SK-N-SH treated with all-trans-retinoic acid at 6 μM for 48 hours (cell line): ENCODE data around the gene STX18.
A peak's percentile ranks its signal among the peaks of the same experiment; 100 is the strongest.

Experiments
- ATAC-seq: fragments of 200-7000 bp; cut with Tn5 transposase; 3 replicates; pipeline ENCODE4 v1.9.1; 2020; ENCODE audit warnings: mild to moderate bottlenecking, moderate library complexity
- ARNTL ChIP-seq: fragments of 450-650 bp; formaldehyde crosslinking; IDR thresholded peaks from 2 replicates; pipeline ENCODE4 v1.5.0; 2020; ENCODE audit warnings: low read depth, mild to moderate bottlenecking, moderate library complexity, borderline replicate concordance
- BACH2 ChIP-seq: fragments of 250-450 bp; sonication (Bioruptor Pico); IDR thresholded peaks from 2 replicates; pipeline ENCODE4 v1.9.0; 2021; ENCODE audit warnings: mild to moderate bottlenecking, borderline replicate concordance
- CREB5 ChIP-seq: fragments of 250-450 bp; sonication (Bioruptor Pico); IDR thresholded peaks from 2 replicates; pipeline ENCODE4 v1.5.1; 2020; ENCODE audit warnings: low read depth, mild to moderate bottlenecking, moderate library complexity
- CSDC2 ChIP-seq: fragments of 250-450 bp; sonication (Bioruptor Pico); IDR thresholded peaks from 2 replicates; pipeline ENCODE4 v1.5.0; 2020; ENCODE audit warnings: mild to moderate bottlenecking, moderate library complexity
- CSRNP3 ChIP-seq: fragments of 250-450 bp; sonication (Bioruptor Pico); IDR thresholded peaks from 2 replicates; pipeline ENCODE4 v1.5.1; 2021; ENCODE audit warnings: mild to moderate bottlenecking, moderate library complexity
- GLIS3 ChIP-seq: fragments of 250-450 bp; sonication (Bioruptor Pico); IDR thresholded peaks from 2 replicates; pipeline ENCODE4 v1.5.0; 2020; ENCODE audit warnings: mild to moderate bottlenecking, moderate library complexity
- ISL1 ChIP-seq: fragments of 250-450 bp; sonication (Bioruptor Pico); IDR thresholded peaks from 2 replicates; pipeline ENCODE4 v2.1.2; 2022; ENCODE audit warnings: mild to moderate bottlenecking, moderate library complexity
- OSR1 ChIP-seq: fragments of 250-450 bp; sonication (Bioruptor Pico); IDR thresholded peaks from 2 replicates; pipeline ENCODE4 v1.8.0; 2022; ENCODE audit warnings: moderate library complexity, mild to moderate bottlenecking, inconsistent platforms
- PATZ1 ChIP-seq: fragments of 250-450 bp; sonication (Bioruptor Pico); IDR thresholded peaks from 2 replicates; pipeline ENCODE4 v1.8.0; 2020; ENCODE audit warnings: mild to moderate bottlenecking, moderate library complexity, borderline replicate concordance
- POU6F1 ChIP-seq: fragments of 250-450 bp; sonication (Bioruptor Pico); IDR thresholded peaks from 2 replicates; pipeline ENCODE4 v1.8.0; 2021; ENCODE audit warnings: low read depth, mild to moderate bottlenecking, moderate library complexity, borderline replicate concordance
- PPARA ChIP-seq: fragments of 250-450 bp; sonication (Bioruptor Pico); IDR thresholded peaks from 2 replicates; pipeline ENCODE4 v1.5.0; 2020; ENCODE audit warnings: mild to moderate bottlenecking, borderline replicate concordance
- SNAI2 ChIP-seq: fragments of 250-450 bp; sonication (Bioruptor Pico); IDR thresholded peaks from 2 replicates; pipeline ENCODE4 v1.5.0; 2020; ENCODE audit warnings: mild to moderate bottlenecking, moderate library complexity
- TCF4 ChIP-seq: fragments of 250-450 bp; sonication (Bioruptor Pico); IDR thresholded peaks from 2 replicates; pipeline ENCODE4 v1.8.0; 2021; ENCODE audit warnings: mild to moderate bottlenecking, moderate library complexity, borderline replicate concordance
- TOX ChIP-seq: fragments of 250-450 bp; sonication (Bioruptor Pico); IDR thresholded peaks from 2 replicates; pipeline ENCODE4 v1.8.0; 2021; ENCODE audit warnings: mild to moderate bottlenecking, moderate library complexity, borderline replicate concordance
- TSHZ2 ChIP-seq: fragments of 250-450 bp; sonication (Bioruptor Pico); IDR thresholded peaks from 2 replicates; pipeline ENCODE4 v1.5.0; 2020; ENCODE audit warnings: mild to moderate bottlenecking, moderate library complexity
- ZC3H10 ChIP-seq: fragments of 250-450 bp; sonication (Bioruptor Pico); IDR thresholded peaks from 2 replicates; pipeline ENCODE4 v1.5.1; 2021; ENCODE audit warnings: mild to moderate bottlenecking, moderate library complexity
- ZFP3 ChIP-seq: fragments of 250-450 bp; sonication (Bioruptor Pico); IDR thresholded peaks from 2 replicates; pipeline ENCODE4 v1.5.0; 2020; ENCODE audit warnings: mild to moderate bottlenecking, moderate library complexity
- ZFP30 ChIP-seq: fragments of 450-650 bp; formaldehyde crosslinking; IDR thresholded peaks from 2 replicates; pipeline ENCODE4 v1.5.0; 2022; ENCODE audit warnings: mild to moderate bottlenecking, moderate library complexity
- ZNF565 ChIP-seq: fragments of 450-650 bp; formaldehyde crosslinking; conservative IDR thresholded peaks from 2 replicates; pipeline ENCODE4 v1.5.0; 2020; ENCODE audit warnings: low read depth, mild to moderate bottlenecking, moderate library complexity
- ZNF70 ChIP-seq: fragments of 450-650 bp; formaldehyde crosslinking; IDR thresholded peaks from 2 replicates; pipeline ENCODE4 v1.5.0; 2020; ENCODE audit warnings: mild to moderate bottlenecking, moderate library complexity
- ZNF8 ChIP-seq: fragments of 450-650 bp; formaldehyde crosslinking; IDR thresholded peaks from 2 replicates; pipeline ENCODE4 v1.5.0; 2020; ENCODE audit warnings: mild to moderate bottlenecking, moderate library complexity

Gene STX18

GRCh38 chr4:4386736-4387392 lies 155.0 kb downstream of the STX18 start, which contains the start of gene NSG1:
Gene NSG1, plus strand, starts transcription at chr4:4387102. Its CDS starts 528 bp downstream, at chr4:4387630.
- peak; percentile 69 for ATAC-seq
- TF ChIP-seq PATZ1 (CRISPR knock-in tag) (no peak), SNAI2 (CRISPR knock-in tag) (no peak), ZNF8 (CRISPR knock-in tag) (no peak), TOX (no peak), BACH2 (CRISPR knock-in tag) (no peak), PPARA (CRISPR knock-in tag) (no peak), TSHZ2 (CRISPR knock-in tag) (no peak), ZNF70 (CRISPR knock-in tag) (no peak), ZFP3 (CRISPR knock-in tag) (no peak)

GRCh38 chr4:4386296-4386735 lies 155.5 kb downstream of the STX18 start:
- peak; percentile 54 for ATAC-seq
- TF ChIP-seq TCF4 (no peak), ZFP3 (CRISPR knock-in tag) (no peak), OSR1 (CRISPR knock-in tag) (no peak), GLIS3 (CRISPR knock-in tag) (no peak), ZFP30 (no peak), ZNF565 (CRISPR knock-in tag) (no peak), POU6F1 (no peak), ZC3H10 (CRISPR knock-in tag) (no peak), BACH2 (CRISPR knock-in tag) (no peak), ZNF8 (CRISPR knock-in tag) (no peak), ISL1 (CRISPR knock-in tag) (no peak), CSRNP3 (CRISPR knock-in tag) (no peak), SNAI2 (CRISPR knock-in tag) (no peak), ARNTL (CRISPR knock-in tag) (no peak), PATZ1 (CRISPR knock-in tag) (no peak), ZNF70 (CRISPR knock-in tag) (no peak), CSDC2 (CRISPR knock-in tag) (no peak), CREB5 (CRISPR knock-in tag) (no peak), PPARA (CRISPR knock-in tag) (no peak), TOX (no peak)
- TF ChIP-seq, all 23 proteins: peak for 0
